GM12892 (cell line): ENCODE data around the gene VAMP2.
"Not testable (repeated sequence)": the region's sequence is repeated elsewhere in the genome, so short reads cannot be mapped to it uniquely, and the experiment has no call there.

ENCODE experiments used
- DNase-seq: peaks from one replicate; pipeline ENCODE4 v3.0.0; 2011; ENCODE audit not compliant: insufficient read length
- FAIRE-seq: peaks from 2 replicates; lab custom pipeline; 2011; peaks lifted over from hg19 to GRCh38; lab: Jason Lieb, UNC
- POLR2A ChIP-seq: IDR thresholded peaks from 2 replicates; pipeline ENCODE4 v1.6.1; 2011; ENCODE audit warnings: low read depth, low read length, control low read depth
- POLR2AphosphoS5 ChIP-seq: IDR thresholded peaks from 2 replicates; pipeline ENCODE4 v1.6.1; 2011; ENCODE audit warnings: low read depth, low read length, control low read depth
- TAF1 ChIP-seq: IDR thresholded peaks from 2 replicates; pipeline ENCODE4 v1.6.1; 2011; ENCODE audit warnings: low read depth, mild to moderate bottlenecking, control low read depth, low read length, borderline replicate concordance

VAMP2 gene

DNA sequence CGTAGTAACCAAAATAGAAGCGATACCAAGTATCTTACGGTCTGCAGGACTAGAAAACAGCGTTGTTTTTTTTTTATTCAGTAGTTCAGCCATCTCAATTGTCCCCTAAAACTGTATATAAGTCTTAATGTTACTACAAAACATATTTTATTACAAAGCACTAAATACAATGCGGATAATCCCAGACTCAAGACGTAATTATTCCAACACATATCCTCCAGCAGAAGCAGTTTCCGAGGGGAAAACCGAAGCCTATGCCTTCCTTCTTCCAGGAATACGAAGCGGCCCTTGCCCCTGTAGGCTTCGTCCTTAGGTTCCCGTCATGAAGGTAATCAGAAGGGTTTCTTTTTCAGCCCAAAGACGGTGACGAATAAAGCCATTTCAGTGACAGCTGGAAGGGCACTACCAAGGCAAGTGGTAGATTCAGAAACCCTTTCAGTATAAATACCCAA lies 11.1 kb upstream of the VAMP2 start:
- TF ChIP-seq TAF1 (no peak), POLR2A (no peak), POLR2AphosphoS5 (no peak)
- FAIRE-seq (no peak), DNase-seq (no peak)

DNA sequence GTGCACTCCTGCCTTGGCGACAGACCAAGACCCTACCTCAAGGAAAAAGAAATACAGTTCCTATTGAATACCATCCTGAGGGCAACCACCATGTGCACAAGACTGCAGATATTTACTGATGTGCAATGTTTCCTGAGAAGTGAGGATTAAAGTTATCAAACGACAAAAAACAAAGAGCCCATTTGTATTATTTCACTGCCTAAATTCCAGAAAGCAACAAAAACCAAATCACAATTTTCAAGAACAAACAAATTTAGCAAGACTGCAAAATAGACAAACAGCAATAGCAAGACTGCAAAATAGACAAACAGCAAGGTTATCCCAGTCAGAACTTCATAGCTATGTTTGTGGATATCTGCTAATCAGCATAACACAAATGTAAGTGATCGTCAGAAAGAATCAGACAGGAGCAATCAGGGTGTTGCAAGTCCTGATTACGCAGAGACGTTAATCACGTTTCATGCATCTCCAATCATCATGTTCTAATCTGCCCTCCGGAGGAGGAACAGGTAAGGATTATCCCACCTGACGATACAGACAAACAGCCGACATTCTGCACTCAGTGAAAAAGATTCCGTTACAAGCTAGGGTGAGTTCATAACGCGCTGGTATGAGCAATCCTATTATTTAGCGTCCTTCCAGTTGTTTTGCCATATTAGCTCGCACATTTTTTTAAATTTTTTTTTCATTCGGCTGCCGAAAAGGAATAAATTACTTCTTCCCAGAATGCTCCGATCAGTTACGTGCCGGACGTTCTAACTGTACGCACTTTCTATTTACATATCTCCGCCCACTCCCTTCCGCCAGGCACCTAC lies 10.5 kb upstream of the VAMP2 start:
- FAIRE-seq (peak; percentile 86), DNase-seq (no peak)
- peak; percentile 100 for TF ChIP-seq POLR2A
- peak; percentile 56; the same call in 1 of the 2 replicates for TF ChIP-seq TAF1
- TF ChIP-seq POLR2AphosphoS5 = peak; percentile 100

DNA sequence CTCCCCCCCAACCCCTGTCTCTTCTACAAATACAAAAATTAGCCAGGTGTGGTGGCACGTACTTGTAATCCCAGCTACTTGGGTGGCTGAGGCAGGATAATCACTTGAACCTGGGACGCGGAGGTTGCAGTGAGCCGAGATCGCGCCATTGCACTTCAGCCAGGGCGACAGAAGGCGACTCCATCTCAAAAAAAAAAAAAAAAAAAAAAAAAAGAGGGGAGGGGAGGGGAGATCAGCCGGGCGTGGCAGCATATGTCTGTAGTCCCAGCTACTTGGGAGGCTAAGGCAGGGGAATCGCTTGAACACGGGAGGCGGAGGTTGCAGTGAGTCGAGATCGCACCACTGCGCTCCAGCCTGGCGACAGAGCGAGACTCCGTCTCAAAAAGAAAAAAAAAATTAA lies 7.4 kb upstream of the VAMP2 start:
- not testable (repeated sequence) for DNase-seq, FAIRE-seq

DNA sequence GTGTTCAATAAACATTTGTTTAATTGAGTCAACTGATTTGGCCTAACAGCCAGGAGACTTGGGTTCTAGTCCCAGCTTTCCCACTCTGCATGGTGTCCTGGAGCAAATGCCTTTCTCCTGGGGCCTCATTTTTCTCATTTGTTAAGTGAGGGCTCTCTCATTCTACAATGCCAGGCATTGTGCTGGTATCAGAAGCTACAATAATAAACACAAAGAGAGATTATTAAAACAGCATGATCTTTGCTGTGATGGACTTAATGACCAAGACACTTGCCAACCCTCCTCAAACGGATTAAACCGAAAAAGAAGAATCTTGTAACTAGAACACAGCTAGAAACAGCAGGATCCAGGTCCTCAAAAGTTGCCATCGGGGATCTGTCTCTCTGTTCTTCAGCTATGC lies 4.8 kb upstream of the VAMP2 start:
- no peak for TF ChIP-seq TAF1
- no peak for TF ChIP-seq POLR2A
- TF ChIP-seq POLR2AphosphoS5 = no peak
- no peak for DNase-seq
- FAIRE-seq = no peak

DNA sequence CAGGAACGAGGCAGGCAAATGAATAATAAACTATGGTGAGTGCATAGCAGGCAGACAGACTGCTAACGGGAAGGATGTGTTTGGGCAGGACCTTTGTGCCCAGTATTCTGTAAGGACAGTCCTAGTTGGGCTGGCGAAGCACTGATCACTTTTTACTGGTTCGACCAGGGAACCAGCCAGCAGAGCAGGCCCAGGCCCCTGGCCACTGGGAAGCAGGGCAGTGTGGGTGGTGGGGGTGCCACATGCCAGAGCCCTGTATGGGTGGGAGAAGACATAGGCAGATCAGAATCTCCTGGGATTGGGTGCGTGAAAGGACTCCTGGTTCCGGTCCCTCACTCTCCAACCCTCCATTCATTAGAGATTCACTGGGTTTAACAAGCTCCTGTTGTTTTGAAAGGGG lies 4.0 kb upstream of the VAMP2 start:
- TF ChIP-seq POLR2A (no peak), POLR2AphosphoS5 (no peak)
- FAIRE-seq (no peak), DNase-seq (no peak)

DNA sequence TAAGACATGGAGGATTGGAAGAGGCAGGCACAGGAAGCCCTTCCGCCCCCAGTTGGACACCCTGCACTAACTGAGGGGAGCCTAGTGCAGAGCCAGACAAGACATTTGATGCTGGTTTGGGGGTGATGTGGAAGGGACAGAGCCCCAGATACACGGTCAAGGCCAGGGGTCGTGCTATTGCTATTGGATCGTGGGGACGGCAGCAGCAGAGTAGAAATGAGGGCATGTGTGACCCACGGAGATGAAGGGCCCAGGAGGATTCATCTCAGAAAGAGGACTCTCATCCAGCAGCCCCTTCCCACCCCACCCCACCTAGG lies 2.0 kb upstream of the VAMP2 start:
- no peak for FAIRE-seq
- no peak for DNase-seq
- TF ChIP-seq TAF1 (no peak), POLR2AphosphoS5 (no peak), POLR2A (no peak)

DNA sequence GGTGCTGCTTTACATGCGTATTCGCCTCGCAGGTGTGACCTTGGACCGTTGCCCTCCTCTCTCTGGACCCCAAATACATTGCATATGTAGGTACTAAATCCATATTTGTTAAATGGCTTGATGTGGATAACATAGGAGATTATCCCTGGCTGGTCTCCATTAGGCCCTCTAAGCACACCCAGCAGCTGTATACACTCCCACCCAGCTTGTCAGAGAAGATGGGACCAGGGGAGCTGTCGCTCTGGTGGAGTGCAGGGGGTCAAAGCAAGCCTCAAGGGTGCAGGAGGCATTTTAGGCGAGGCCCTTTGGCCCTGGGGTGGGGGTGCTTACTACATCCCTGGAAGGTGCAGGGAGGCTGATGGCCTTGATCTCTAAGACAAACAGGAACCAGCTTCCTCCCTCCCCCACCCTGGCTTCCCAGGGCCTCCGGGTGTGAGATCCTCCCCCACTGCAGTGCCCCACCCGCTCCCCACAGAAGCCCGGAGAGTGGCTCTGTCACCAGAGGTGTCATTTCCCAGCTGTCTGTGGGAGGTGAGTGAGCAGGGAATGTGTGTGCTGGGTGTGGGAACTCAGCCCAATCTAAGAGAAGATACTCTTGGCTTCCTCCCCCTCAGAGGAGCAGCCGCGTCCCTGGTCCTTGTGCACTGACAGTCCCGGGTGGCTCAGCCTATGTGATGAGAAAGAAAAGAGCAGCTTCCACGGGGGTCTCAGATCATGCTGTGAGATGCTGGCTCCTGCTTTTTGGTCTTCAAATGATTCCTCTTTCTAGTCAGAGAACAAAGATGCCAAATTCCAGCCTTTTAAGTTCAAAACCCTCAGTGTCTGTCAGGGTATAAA lies 1.4 kb upstream of the VAMP2 start:
- DNase-seq (no peak), FAIRE-seq (peak; percentile 68)
- TF ChIP-seq TAF1 (no peak), POLR2A (no peak), POLR2AphosphoS5 (no peak)

DNA sequence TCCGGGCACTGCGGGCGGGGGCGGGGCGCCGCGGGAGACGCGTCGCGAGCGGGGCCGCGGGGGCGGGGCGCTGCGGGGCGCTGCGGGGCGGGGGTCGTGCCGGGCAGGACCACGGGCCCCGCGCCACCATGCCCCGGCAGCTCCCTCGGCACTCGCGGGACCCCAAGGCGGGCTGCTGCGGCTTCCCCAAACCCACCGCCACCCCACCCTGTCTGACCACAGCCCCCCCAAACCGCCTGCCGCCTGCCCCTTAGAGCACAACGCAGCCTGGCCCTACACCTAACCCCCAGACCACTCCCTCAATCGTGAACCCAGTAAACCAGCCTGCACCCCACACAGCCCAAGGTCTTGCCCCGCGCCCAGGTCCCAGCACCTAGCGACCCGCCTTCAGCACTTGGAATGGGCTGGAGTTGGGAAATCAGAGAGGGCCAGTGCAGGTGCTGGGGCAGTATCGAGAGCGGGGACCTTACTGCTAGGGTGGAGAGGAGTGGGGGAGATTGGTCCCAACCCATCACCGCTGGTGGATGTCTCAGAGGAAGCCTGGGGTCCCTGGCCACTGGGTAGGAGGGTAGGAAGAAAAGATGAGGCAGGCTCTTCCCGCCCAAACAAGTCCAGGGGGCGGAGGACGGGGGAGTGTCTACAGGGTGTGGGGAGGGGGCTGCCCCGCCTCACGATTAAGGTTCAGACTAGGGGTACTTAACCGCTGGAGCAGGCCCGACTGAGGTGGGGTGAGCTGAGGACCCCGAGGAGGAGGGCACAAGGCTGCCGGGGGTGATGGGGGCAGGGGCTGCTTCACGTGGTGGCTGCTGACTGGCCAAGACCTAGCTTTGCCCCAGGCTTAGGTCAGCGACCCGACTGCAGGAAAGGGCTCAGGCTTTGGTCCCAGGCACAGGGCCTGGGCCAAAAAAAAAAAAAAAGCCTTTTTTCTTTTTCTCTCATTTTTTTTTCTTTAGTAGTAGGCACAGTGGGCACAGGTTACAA lies 539 bp upstream of the VAMP2 start:
- TF ChIP-seq POLR2AphosphoS5 (0 out of 2 replicates have a peak, but pooled peaks have one; percentile 5), TAF1 (no peak)
- DNase-seq = no peak
- FAIRE-seq = no peak

DNA sequence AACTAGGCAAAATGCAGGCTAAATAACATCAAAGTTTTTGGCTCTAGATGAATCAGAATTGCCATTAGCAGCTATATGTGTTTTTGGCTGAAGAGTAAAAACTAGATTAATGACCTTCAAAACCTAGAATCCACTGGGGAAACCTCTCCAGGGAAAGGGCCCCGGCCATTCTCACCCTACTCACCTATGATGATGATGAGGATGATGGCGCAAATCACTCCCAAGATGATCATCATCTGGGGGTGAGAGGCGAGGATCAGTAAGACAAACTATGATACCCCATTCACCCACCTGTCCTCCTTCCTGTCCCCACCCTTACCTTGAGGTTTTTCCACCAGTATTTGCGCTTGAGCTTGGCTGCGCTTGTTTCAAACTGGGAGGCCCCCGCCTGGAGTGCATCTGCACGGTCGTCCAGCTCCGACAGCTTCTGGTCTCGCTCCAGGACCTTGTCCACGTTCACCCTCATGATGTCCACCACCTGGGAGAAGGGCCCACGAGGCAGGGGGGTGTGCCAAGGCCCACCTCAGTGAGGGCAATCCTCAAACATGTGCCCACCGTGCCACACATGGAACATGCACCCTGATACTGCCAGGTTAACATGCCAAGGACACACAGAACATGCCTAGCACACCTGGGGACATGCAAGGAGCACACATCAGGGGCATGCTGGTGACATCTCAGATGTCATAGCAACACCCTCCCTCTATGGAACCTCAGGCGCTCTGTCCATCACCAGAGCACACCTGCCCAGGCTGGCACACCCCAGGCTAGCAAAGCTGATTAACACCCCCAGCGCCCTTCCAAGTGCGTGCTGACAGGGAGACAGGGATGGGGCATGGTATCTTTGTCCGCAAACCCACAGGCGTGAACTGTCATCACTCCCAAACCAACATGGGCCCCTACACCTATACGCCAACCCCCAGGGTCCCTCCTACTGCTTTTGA lies 1.2 kb downstream of the VAMP2 start:
- no peak for DNase-seq
- TF ChIP-seq POLR2AphosphoS5 (no peak), POLR2A (no peak; the same call in 1 of the 2 replicates), TAF1 (no peak)
- peak; percentile 51 for FAIRE-seq

DNA sequence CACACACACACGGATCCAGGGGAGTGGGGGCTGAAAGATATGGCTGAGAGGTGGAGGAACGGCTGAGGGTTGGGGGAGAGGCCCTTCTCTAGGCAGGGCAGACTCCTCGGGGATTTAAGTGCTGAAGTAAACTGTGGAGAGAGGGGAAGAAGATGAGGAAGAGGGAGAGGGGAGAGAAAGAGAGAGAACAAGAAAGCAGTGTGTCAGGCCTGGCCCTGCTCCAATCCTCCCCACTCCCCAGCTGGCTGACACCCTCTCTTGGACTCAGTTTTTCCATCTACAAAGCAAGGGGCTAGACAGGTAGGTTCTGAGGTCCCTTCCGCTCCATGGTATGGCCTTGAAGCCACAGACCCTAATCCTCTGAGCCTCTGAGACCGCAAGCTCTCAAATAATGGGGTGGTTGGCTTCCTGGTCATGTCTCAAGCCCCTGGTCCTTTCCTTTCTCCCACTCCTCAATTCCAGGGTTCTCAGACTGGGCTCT lies 2.0 kb downstream of the VAMP2 start:
- FAIRE-seq = no peak
- DNase-seq = no peak
- TF ChIP-seq POLR2AphosphoS5 (no peak), POLR2A (no peak), TAF1 (no peak)
